GM12872 (cell line): ENCODE measurements around the gene RREB1.

ENCODE experiments used
- TF ChIP-seq, protein P1 (sequence below): IDR thresholded peaks from 3 replicates; pipeline ENCODE4 v1.5.1; 2011; ENCODE audit warnings: low read depth, mild to moderate bottlenecking, low read length, moderate library complexity; ENCODE audit not compliant: insufficient read depth

Gene RREB1

GRCh38 chr6:7155871-7156579, 48.3 kb downstream of the RREB1 start:
- TF ChIP-seq, protein P1, sequence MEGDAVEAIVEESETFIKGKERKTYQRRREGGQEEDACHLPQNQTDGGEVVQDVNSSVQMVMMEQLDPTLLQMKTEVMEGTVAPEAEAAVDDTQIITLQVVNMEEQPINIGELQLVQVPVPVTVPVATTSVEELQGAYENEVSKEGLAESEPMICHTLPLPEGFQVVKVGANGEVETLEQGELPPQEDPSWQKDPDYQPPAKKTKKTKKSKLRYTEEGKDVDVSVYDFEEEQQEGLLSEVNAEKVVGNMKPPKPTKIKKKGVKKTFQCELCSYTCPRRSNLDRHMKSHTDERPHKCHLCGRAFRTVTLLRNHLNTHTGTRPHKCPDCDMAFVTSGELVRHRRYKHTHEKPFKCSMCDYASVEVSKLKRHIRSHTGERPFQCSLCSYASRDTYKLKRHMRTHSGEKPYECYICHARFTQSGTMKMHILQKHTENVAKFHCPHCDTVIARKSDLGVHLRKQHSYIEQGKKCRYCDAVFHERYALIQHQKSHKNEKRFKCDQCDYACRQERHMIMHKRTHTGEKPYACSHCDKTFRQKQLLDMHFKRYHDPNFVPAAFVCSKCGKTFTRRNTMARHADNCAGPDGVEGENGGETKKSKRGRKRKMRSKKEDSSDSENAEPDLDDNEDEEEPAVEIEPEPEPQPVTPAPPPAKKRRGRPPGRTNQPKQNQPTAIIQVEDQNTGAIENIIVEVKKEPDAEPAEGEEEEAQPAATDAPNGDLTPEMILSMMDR: no peak

GRCh38 chr6:7156643-7157278, 49.0 kb downstream of the RREB1 start:
- TF ChIP-seq, protein P1: no peak

DNA sequence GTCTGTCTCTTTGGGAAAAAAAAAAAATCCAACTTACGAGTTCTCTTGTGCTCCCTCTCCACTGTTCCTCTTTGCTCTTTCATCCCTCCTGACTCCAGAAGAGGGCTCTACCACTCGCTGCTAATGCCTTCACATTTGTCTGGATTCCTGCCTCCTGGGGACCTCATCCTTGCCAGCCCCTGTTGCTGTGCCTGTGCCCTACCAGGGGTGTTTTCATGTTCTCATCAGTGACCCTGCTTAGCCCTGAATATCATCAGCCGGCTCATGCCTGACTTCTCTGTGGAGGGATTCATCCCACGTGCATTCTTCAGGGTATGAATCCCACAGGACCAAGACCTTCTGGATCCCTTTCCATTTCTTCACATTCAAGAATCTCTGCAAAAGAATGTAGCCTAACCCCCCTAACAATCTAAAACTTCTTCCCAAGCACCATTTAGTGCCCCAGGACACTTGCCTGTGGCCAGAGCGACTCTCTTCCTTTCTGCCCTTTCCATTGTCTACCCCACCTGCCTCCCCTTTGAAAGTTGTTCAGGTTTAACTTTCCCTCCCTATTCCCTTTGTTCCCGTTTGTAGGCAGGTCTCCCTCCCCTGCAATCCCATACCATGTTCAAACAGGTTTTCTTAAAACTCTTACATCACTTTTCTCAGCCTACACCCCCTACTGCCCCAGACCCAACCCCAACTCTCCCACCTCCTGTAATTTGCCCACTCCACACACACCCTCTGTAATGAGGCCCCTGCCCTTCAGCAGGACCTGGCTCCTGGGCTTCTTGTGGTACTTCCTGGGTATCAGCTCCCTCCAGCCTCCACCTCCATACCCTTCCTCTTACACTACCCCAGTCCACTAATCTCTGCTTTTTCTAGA, 50.2 kb downstream of the RREB1 start:
- TF ChIP-seq, protein P1: no peak

DNA sequence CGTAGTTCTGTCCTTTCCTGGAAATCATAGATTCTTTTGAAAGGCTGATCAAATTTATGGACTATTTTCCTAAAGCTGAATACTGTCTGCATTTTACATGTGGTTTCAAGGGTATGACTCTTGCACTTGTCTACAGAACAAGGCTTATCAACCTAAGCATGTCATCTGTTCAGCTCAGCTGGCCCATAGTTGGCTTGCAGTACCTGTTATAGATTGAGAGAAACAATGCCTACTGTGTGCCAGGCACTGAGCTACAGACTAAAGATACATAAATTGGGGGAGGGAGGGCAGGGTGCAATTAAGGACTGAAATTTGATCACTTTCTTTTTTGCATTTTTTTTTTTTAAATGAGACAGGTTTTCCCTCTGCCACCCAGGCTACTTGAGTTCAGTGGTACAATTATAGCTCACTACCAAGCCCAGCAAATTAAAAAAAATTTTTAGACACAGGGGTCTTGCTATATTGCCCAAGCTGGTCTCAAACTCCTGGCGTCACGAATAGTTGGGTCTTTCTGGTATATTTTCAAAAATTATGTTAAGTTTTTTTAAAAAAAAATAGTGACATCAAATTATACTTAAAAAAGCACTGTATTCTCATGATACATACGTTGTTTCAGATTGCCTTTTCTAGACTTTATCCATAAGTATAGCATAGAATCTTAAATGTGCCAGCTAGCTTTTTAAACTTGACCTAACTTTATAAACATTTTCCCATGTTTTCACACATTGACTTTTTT, 52.2 kb downstream of the RREB1 start:
- TF ChIP-seq, protein P1: no peak

DNA sequence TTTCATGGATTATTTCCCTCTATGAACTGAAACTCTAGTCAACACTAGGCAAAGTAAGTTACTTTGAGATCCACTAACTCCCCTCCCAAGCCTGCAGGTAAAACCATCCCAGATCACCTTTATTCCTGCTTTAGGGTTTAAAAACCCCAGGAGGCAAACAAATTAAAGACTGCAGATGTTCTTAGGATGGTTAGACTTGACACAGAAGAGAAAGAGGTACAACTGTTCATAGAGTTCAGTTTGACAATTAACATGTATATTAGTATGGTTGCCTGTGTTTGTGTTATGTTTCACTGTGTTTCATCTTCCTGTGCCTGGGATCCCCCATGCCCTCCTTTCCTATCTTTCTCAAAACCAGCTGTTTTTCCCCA, 53.5 kb downstream of the RREB1 start:
- TF ChIP-seq, protein P1: no peak

DNA sequence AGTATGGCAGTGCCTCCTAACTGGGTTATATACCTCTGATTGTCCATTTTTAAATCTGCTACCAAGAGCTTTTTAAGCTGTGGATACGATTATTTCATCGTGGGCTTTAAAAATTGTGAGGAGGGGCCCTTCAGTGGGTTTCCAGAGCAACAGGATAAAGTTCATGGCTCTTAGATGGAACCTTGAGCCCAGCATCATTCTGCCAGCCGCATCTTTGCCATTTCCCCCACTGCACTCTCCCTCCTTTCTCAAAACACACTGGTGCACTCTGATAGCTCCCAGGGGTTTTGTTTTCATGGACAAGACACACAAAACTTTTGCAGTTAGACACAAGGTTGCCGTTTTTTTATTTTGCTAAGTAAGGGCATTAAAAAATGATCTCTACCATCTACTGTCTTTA, 54.1 kb downstream of the RREB1 start:
- TF ChIP-seq, protein P1: no peak

DNA sequence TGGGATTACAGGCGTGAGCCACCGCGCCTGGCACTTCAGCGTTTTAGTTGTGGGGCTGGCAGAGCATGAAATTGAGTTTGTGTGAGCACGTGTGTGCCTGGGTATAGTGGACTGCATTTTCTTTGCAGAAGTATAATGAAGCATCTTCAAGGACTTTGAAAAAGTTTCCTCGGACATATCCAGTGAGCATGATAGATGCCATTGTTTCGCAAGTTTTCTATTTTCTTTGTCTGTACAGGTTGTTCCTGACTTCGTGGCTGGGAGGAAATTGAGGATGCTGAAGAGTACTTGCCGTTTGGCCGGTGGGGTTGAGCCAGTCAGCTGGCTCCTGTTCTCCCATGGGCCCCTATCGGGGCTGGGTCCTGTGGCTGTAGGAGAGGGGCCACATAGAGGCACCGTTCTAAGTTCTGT, 55.9 kb downstream of the RREB1 start:
- TF ChIP-seq, protein P1: no peak
